ENCODE measurements around the gene PLTP. TPM values are rescaled to one million over a fixed set of nuclear protein-coding genes. Genes with fewer than 3 reads are reported as not detected.

The PLTP gene
- polyA plus RNA-seq, 3 donors from 2014 or later = 0.77 to 17.5 (median 7.3) TPM

DNA sequence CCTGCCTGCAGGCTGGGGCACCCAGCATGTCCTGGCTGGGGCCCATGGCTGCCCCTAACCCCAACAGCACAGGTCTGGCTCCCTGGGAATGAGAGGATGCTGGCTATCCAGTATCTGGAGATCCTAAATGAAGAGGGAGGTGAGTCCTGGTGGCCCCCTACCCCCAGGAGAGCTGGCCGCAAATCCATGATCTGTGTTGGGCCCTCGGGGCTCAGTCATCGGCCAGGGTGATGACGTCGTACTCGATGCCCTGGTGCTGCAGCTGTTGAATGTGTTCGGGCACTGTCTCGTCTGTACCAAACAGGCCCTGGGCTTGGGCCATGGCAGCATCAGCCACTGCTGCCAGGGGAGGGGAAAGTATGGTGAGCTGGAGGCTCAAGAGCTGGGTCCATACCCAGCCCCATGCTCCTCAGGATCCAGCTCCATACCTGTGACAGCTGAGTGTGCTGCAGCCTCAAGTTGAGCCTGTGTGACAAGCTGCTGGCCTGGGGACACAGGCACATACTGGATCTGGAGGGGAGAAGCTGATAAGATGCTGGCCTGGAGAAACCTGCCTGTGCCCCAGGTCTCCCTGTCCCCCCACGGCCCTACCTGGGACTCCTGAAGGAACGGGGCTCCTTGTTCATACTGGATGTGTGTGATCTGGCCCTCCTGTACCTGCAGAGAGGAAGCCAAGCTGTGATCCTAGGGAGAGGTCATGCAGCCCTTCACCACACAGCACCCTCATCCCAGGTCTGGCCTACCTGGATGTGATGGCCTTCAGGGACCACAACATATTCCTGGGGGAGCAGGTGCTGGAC is 37.0 kb upstream of the PLTP start:
- H3K27me3 Mint-ChIP-seq (ENCODE audit: low read depth in 3 of 3) = peaks cover 14 to 17% (median 15%) of the 10 kb centered on the region in 3 donors
- peaks cover 32 to 57% of the 10 kb centered on the region in 2 donors for H3K4me1 Mint-ChIP-seq
- DNase-seq = no peak
- peak overlapping the region; percentile 6 to 76 (median 71) for H3K27ac Mint-ChIP-seq
- no peak overlapping the region for H3K4me3 Mint-ChIP-seq
- no peaks in the 10 kb centered on the region for H3K9me3 Mint-ChIP-seq
- H3K36me3 Mint-ChIP-seq = peaks cover 6 to 30% (median 14%) of the 10 kb centered on the region in 3 donors

GRCh38 chr20:45948261-45948733 is 36.3 kb upstream of the PLTP start:
- no peak overlapping the region for H3K4me3 Mint-ChIP-seq
- peaks cover 8 to 32% (median 16%) of the 10 kb centered on the region in 3 donors for H3K36me3 Mint-ChIP-seq
- H3K9me3 Mint-ChIP-seq = no peaks in the 10 kb centered on the region
- no peak for DNase-seq
- H3K4me1 Mint-ChIP-seq = peaks cover 37 to 63% of the 10 kb centered on the region in 2 donors
- peaks cover 14 to 16% (median 15%) of the 10 kb centered on the region in 3 donors for H3K27me3 Mint-ChIP-seq (ENCODE audit: low read depth in 3 of 3)
- peak overlapping the region in 5 of 6 donors; percentile 28 to 97 (median 45) for H3K27ac Mint-ChIP-seq

- peaks cover 37 to 64% of the 10 kb centered on the region in 2 donors for H3K4me1 Mint-ChIP-seq
- H3K36me3 Mint-ChIP-seq = peaks cover 8 to 36% (median 16%) of the 10 kb centered on the region in 3 donors
- no peak for DNase-seq
- H3K9me3 Mint-ChIP-seq = no peaks in the 10 kb centered on the region
- peak overlapping the region in 1 of 5 donors; percentile 25 for H3K4me3 Mint-ChIP-seq
- peak overlapping the region; percentile 68 to 97 (median 92) for H3K27ac Mint-ChIP-seq
- H3K27me3 Mint-ChIP-seq (ENCODE audit: low read depth in 3 of 3) = peaks cover 13 to 16% (median 15%) of the 10 kb centered on the region in 3 donors
These were observed 35.3 kb upstream of the PLTP start for GRCh38 chr20:45947110-45947866.

DNA sequence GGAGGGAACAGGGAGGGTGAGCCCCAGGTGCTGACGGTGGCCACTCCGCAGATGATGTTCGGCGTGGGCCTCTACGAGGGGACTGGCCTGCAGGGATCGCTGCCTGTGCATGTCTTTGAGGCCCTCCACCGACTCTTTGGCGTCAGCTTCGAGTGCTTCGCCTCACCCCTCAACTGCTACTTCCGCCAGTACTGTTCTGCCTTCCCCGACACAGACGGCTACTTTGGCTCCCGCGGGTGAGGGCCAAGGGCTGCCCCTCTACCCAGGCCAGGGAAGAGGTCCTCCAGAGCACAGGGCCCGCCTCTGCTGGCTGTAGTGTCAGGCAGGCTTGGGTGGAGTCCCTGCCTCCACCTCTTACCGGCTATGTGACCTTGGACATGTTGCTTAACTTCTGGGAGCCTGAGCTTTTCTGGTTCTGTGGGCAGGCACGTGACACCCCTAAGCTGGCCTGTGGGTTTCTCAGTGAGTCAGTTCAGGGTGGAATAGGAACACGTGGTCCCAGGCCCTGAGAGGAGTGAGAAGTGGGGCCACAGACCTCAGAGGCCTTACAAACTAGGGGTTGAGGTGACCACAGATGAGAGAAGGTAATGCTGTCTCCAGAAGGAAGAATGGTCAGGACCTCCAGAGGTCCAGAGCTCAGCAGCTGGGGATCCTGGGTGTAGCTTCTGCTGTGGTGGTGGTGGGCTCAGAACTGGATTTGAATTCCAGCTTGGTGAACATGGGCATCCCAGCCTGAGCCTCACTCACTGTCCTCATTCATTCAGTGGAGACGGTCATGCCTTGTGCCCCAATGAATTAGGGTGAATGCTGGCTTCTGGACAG is 34.4 kb upstream of the PLTP start:
- peak overlapping the region; percentile 88 to 97 (median 92) for H3K27ac Mint-ChIP-seq
- peak; percentile 70 to 92 (median 92) for DNase-seq
- peak overlapping the region; percentile 59 to 83 (median 77) for H3K4me3 Mint-ChIP-seq
- peaks cover 8 to 31% (median 16%) of the 10 kb centered on the region in 3 donors for H3K36me3 Mint-ChIP-seq
- peaks cover 8 to 13% (median 11%) of the 10 kb centered on the region in 3 donors for H3K27me3 Mint-ChIP-seq (ENCODE audit: low read depth in 3 of 3)
- peaks cover 37 to 61% of the 10 kb centered on the region in 2 donors for H3K4me1 Mint-ChIP-seq
- no peaks in the 10 kb centered on the region for H3K9me3 Mint-ChIP-seq

- Mint-ChIP-seq H3K36me3 (peaks cover 8 to 31% (median 16%) of the 10 kb centered on the region in 3 donors), H3K27ac (peak overlapping the region; percentile 88 to 97 (median 92)), H3K9me3 (no peaks in the 10 kb centered on the region), H3K4me3 (peak overlapping the region; percentile 59 to 83 (median 77)), H3K27me3 (ENCODE audit: low read depth in 3 of 3) (peaks cover 8 to 13% (median 11%) of the 10 kb centered on the region in 3 donors), H3K4me1 (peaks cover 37 to 61% of the 10 kb centered on the region in 2 donors)
- peak in 2 of 3 donors; percentile 40 to 45 for DNase-seq
These were observed 33.8 kb upstream of the PLTP start for GRCh38 chr20:45945678-45946148.

DNA sequence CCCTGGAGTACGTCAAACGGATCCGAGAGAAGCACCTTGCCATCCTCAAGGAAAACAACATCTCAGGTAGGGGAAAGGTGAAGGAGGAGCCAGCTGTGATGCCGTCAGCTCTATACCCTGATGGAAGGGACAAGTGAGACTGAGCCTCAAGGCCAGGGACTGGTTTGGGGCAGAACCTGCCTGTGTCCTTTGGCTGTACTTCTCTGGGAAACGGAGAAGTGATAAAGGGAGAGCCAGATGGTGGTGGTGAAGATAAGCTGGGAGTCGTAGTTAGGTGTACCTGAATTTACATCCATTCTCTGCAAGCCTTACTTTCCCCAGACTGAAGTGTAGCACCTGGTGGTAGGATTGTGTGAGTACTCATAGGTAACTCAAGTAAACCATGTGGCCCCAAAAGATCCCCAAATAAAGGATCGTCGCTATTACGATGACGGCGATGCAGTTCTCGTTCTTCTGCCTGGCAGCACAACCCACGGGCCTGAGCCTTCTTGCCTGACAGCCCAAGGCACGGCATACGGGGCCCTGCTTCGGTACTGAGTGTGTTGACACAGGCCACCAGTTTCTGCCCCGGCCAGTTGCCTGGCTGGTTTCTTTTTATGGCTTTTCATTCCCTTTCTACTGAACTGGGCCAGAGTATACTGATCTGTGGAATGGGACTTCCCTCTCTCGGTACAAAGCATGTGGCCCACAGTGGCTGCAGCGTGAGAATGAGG is 33.2 kb upstream of the PLTP start:
- peaks cover 37 to 58% of the 10 kb centered on the region in 2 donors for H3K4me1 Mint-ChIP-seq
- peak overlapping the region; percentile 88 to 97 (median 92) for H3K27ac Mint-ChIP-seq
- H3K27me3 Mint-ChIP-seq (ENCODE audit: low read depth in 3 of 3) = peaks cover 8 to 13% (median 11%) of the 10 kb centered on the region in 3 donors
- H3K9me3 Mint-ChIP-seq = no peaks in the 10 kb centered on the region
- no peak for DNase-seq
- peak overlapping the region; percentile 18 to 83 (median 77) for H3K4me3 Mint-ChIP-seq
- peaks cover 10 to 34% (median 16%) of the 10 kb centered on the region in 3 donors for H3K36me3 Mint-ChIP-seq

- Mint-ChIP-seq H3K4me3 (peak overlapping the region in 4 of 5 donors; percentile 59 to 83 (median 72)), H3K27me3 (ENCODE audit: low read depth in 3 of 3) (peaks cover 8 to 13% (median 11%) of the 10 kb centered on the region in 3 donors), H3K36me3 (peaks cover 15 to 40% (median 23%) of the 10 kb centered on the region in 3 donors), H3K4me1 (peaks cover 37 to 56% of the 10 kb centered on the region in 2 donors), H3K9me3 (no peaks in the 10 kb centered on the region), H3K27ac (peak overlapping the region; percentile 84 to 97 (median 92))
- DNase-seq = peak in 2 of 3 donors; percentile 45 to 67
These were observed 32.4 kb upstream of the PLTP start for GRCh38 chr20:45944151-45944964.

DNA sequence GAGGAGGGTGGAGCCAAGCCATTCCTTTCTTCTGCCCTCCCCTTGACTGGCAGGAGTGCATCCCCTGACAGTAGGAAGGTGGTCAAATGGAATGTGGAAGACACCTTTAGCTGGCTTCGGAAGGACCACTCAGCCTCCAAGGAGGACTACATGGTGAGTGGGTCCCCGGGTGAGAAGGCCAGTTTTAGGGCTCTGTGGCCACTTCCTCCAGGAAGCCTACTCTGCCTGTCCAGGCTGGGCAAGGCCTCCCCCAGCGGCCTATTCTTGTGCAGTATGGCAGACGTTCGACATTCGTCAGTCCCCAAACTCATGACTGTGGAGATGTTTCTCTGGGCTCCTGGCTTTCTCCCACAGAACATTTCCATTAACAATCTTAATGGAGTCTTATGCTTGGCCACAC is 31.7 kb upstream of the PLTP start:
- Mint-ChIP-seq H3K4me3 (peak overlapping the region in 2 of 5 donors; percentile 59 to 67), H3K4me1 (peaks cover 37 to 50% of the 10 kb centered on the region in 2 donors)

DNA sequence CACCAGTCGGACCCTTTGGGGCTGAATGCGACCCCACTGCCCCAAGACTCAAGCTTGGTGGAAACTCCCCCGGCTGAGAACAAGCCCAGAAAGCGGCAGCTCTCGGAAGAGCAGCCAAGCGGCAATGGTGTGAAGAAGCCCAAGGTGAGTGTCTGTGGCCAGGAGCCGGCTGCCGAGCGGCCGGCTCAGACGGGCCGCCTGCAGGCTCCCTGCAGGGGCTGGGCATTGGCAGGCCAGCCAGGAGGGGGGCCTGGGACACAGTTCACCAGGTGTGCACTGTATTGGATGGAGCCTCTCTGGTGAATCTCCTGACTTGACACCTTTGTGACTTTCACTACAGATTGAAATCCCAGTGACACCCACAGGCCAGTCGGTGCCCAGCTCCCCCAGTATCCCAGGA is 28.5 kb upstream of the PLTP start:
- Mint-ChIP-seq H3K27me3 (ENCODE audit: low read depth in 3 of 3) (peaks cover 0 to 7% (median 5%) of the 10 kb centered on the region in 3 donors), H3K4me1 (peaks cover 42% of the 10 kb centered on the region in 2 donors), H3K4me3 (no peak overlapping the region), H3K27ac (peak overlapping the region in 1 of 6 donors; percentile 34), H3K36me3 (peaks cover 20 to 42% (median 21%) of the 10 kb centered on the region in 3 donors), H3K9me3 (no peaks in the 10 kb centered on the region)
- no peak for DNase-seq

More for the DNA sequence above, 31.7 kb upstream of the PLTP start:
- no peak for DNase-seq
- no peaks in the 10 kb centered on the region for H3K9me3 Mint-ChIP-seq
- peaks cover 8 to 13% (median 11%) of the 10 kb centered on the region in 3 donors for H3K27me3 Mint-ChIP-seq (ENCODE audit: low read depth in 3 of 3)
- H3K27ac Mint-ChIP-seq = peak overlapping the region; percentile 84 to 97 (median 92)
- peaks cover 16 to 42% (median 23%) of the 10 kb centered on the region in 3 donors for H3K36me3 Mint-ChIP-seq

DNA sequence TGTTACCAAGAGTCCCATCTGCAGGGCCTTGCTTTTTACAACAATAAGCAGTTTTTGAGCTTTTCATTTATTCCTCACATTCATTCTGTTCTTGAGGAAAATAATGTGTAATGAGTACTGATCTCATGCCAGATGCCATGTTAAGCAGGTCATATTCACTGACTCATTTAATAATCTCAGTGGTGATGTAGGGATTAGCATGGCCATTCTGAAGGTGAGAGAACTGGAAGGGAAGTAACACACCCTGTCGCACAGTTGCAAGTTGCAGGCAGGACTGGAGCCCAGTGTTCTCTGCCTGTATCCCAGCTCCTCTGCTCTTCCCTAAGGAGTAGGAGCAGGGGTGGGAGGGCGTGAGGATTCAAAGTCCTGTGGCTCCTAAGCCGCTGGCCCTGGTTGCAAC is 28.1 kb upstream of the PLTP start:
- H3K4me1 Mint-ChIP-seq = peaks cover 42% of the 10 kb centered on the region in 2 donors
- H3K27me3 Mint-ChIP-seq (ENCODE audit: low read depth in 3 of 3) = peaks cover 4 to 9% (median 8%) of the 10 kb centered on the region in 3 donors
- no peaks in the 10 kb centered on the region for H3K9me3 Mint-ChIP-seq
- H3K4me3 Mint-ChIP-seq = no peak overlapping the region
- peaks cover 20 to 41% (median 21%) of the 10 kb centered on the region in 3 donors for H3K36me3 Mint-ChIP-seq
- peak overlapping the region in 2 of 6 donors; percentile 31 to 34 for H3K27ac Mint-ChIP-seq
- no peak for DNase-seq

DNA sequence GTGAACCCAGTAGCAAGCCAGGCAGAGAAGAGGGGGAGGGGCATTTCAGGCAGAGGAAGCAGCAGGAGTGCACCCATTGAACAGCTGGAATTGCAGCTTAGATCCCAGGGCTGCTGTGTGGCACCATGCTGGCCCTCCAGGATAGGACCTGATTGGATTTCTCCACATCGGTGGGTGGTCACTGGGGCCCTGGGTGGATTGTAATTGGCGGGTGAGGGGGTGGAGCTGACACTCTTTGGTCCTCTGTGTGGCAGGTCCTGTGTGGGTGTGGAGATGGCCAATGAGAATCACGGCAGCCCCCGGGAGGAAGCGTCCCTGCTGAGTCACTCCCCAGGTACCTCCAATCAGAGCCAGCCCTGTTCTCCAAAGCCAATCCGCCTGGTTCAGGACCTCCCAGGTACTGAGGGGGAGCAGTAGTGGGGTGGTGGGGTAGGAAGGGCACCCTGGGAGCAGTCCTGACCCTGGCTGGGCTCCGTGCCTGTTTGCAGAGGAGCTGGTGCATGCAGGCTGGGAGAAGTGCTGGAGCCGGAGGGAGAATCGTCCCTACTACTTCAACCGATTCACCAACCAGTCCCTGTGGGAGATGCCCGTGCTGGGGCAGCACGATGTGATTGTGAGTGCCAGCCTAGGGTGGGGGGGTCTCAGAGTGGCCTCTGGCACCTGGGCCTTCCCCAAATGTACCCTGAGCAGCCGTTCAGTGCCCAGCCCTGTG is 26.9 kb upstream of the PLTP start:
- Mint-ChIP-seq H3K9me3 (no peaks in the 10 kb centered on the region), H3K27me3 (ENCODE audit: low read depth in 3 of 3) (peaks cover 15 to 16% (median 16%) of the 10 kb centered on the region in 3 donors), H3K36me3 (peaks cover 14 to 30% (median 14%) of the 10 kb centered on the region in 3 donors), H3K27ac (peak overlapping the region in 3 of 6 donors; percentile 55 to 89 (median 79)), H3K4me1 (peaks cover 32% of the 10 kb centered on the region in 2 donors), H3K4me3 (no peak overlapping the region)
- no peak for DNase-seq
